ENCODE results near the gene NCL. TPM values are rescaled to one million over a fixed set of nuclear protein-coding genes. Genes with fewer than 3 reads are reported as not detected.

NCL gene
- total RNA-seq, 4 donors from 2014 or later = 83.8 to 227 (median 133) TPM

Small RNA genes within 50 kb of the gene (small RNA-seq; reads per million reads assigned to genes)
- 0 reads per million in 4 donors for gene RNU2-22P
- gene SNORA75 = 41.9 to 165 (median 86.9) reads per million in 4 donors
- gene SNORD20 = 0 reads per million in 4 donors
- 1,219 to 4,858 (median 1,607) reads per million in 4 donors for gene SNORD82

Other genes with a start within 250 kb of the NCL start
- gene B3GNT7, start 68.8 kb downstream of the NCL start, total RNA-seq = 100 to 1,000 TPM in 1 of 4 donors, 10 to 100 TPM in 3; 41.8 to 113 (median 55.2) TPM
- gene NMUR1, start 66.0 kb upstream of the NCL start, total RNA-seq = 1 to 10 TPM in 1 of 4 donors, under 1 TPM in 2, not detected in 1; 0.32 to 2.2 (median 0.55) TPM
- not detected for gene TEX44, start 128.4 kb upstream of the NCL start, total RNA-seq
- gene PTMA, start 244.0 kb upstream of the NCL start, total RNA-seq = 1,000 to 10,000 TPM in 1 of 4 donors, 100 to 1,000 TPM in 3; 478 to 1,487 (median 685) TPM